Activated CD4-positive, alpha-beta T cell treated with anti-CD3 and anti-CD28 coated beads, Interleukin-2, amount 50 U/mL, for 48 hours (primary cell): ENCODE results near the gene SPACA7.

ENCODE experiments used
- DNase-seq, 2 experiments: peaks; one replicate each; pipeline ENCODE4 v3.0.0-alpha.2; 2020

The SPACA7 gene, protein sequence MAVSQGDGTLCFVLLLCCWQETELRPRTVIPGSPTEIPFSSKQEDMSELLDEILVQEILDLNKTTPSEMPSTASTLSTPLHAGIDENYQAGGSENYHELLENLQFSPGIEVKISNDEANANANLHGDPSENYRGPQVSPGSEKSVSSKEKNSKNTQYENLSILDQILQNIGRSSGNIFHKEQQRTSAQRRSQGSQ

DNA sequence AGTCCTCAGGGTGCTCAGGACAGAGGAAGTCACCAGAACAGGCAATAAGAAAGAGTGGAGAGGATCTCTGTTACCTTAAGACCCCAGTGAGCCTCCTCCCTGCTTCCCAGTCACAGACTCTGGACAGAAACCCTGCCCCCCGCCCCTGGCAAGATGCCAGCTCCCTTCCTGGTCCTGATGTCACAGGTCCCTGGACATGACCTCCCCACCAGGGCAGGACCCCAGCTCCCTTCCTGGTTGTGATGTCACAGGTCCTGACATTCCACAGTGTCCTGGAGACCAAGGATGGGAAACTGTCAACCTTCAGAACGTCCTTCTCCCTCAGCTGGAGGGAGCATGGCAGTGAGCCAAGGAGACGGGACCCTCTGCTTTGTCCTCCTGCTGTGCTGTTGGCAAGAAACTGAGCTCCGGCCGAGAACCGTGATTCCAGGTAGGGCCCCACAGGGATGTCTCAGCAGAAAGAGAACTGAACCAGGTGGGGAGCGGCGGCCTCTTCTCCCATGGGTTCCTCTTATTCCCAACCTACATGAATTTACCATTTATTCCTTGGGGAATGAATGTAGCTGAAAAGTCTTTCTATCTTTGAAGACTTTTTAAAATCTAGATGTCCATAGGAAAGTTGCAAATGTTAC is at the start of gene SPACA7:
SPACA7 (plus strand) TSS at position 306 of the 632 bp plus-strand sequence; CDS start at position 337, 31 bp downstream.
- DNase-seq = no peak

GRCh38 chr13:112326821-112327370 is 49.3 kb upstream of the SPACA7 start:
- DNase-seq = no peak

- no peak for DNase-seq
Observed at GRCh38 chr13:112328936-112329335, 47.2 kb upstream of the SPACA7 start.

GRCh38 chr13:112329376-112329775 is 46.8 kb upstream of the SPACA7 start:
- DNase-seq = no peak

- no peak for DNase-seq
Observed at GRCh38 chr13:112330066-112330465, 46.1 kb upstream of the SPACA7 start.

DNA sequence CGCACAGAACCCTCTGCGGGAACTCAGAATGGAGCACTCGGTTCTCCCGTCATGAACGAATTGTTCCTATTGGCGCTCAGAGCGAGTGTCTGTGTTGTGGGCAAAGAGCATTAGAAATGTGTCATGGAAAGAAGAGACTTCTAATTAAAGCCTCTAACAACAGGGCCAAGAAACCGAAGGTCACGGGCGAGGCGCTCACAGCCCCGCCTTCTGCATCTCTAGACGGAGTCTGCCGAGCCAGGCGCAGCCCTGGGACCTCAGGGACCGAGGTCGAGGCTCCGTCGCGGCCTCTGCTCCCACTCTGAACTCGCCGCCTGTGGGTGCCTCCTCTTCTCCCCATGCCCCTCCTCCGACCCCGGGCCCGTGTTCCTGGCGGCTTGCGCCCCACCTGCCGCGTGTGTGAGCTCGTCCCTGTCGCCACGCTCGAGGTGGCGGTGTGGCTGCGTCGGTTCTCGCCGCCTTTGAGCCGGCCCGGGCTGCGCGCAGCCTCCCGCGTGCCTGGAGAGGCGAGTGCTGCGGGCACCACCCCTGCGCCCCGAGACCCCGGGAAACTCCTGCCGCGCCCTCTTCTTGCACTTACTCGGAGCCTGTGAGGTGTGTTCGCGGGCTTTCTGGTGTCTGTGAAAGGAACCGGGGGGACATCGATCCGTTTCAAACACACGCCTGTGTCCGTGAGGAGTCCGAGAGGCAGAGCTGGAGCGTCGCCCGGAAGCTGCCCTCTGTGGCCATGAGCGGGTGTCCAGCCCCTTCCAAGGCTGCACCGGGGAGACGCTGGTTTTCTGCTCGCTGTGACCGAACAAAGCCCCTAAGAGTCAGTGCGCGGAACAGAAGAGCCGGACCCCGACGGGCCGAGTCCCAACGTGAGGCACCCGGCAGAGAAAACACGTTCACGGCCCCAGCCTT is 45.4 kb upstream of the SPACA7 start:
- DNase-seq = no peak

- no peak for DNase-seq
Observed at GRCh38 chr13:112331675-112332074, 44.5 kb upstream of the SPACA7 start.

GRCh38 chr13:112332727-112333126 is 43.4 kb upstream of the SPACA7 start:
- no peak for DNase-seq

GRCh38 chr13:112333756-112334543 is 42.2 kb upstream of the SPACA7 start:
- DNase-seq = no peak

GRCh38 chr13:112335135-112335534 is 41.0 kb upstream of the SPACA7 start:
- no peak for DNase-seq

DNA sequence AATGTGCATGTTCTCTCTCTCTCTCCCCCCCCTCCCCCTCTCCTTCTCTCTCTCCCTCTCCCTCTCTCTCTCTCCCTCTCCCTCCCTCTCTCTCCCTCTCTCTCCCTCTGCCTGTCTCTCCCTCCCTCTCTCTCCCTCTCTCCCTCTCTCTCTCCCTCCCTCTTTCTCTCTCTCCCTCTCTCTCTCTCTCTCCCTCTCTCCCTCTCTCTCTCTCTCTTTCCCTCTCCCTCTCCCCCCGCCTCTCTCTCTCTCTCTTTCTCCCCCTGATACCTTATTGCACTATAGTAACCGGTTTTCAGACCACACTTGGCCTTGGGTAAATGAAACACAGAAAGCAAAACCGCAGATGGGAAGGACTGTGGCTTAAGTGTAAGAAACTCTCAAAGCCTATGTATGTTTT is 34.7 kb upstream of the SPACA7 start:
- DNase-seq = no peak

DNA sequence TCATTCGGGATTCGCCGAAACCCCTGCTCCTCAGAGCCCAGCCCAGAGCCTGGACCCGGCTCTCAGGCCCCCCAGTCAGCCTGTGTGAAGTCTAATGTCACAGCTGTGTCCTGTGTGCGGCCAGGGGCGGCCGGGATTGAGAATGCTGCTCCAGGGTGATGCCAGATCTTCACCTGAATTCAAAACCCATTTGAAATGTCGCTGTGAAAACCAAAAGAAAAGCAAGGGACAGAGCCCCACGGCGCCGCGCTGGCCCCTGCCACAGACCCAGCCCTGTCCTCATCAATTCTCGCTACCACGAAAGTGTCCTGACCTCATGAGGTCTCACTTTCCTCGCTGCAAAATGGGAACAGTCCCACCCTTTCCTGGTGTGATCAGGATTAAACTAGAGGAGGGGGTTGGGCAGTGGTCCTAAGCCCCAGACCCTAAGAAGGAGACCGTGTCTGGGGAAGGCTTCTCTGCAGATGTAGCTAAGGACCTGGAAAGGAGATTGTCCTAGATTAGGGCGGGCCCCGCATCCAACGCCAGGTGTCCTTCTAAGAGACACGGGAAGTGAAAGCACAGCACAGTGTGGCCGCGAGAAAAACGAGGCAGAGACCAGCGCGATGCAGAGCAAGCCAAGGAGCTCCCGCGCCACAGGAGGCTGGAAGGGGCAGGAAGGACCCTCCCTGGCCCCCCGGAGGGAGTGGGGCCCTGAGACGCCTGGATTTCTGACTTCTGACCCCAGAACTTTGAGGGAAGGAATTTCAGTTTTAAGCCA is 34.0 kb upstream of the SPACA7 start:
- no peak for DNase-seq

DNA sequence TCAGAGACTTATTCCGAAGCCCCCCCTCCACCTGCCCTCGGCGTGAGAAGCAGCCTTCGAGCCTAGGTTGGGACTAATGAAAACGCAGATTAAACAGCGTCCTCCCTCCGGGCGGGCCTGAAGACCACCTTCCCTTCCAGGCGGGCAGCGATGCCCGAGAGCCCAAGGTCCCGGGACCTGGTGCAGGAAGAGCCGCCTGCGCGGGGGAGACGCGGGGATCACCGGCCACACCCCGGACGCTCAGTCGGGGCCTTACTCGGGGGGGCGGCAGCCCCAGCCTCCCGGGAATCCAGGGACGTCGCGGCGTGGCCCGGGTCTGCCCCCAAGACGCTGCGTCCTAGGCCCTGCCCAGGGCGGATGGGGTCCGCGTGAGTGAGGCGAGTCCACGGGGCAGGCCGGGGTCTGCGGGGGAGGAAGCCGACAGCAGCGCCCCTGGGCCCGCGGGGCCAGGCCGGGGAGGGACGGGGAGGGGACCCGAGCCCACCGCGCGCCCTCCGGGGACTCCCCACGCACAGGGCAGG is 33.3 kb upstream of the SPACA7 start:
- no peak for DNase-seq

DNA sequence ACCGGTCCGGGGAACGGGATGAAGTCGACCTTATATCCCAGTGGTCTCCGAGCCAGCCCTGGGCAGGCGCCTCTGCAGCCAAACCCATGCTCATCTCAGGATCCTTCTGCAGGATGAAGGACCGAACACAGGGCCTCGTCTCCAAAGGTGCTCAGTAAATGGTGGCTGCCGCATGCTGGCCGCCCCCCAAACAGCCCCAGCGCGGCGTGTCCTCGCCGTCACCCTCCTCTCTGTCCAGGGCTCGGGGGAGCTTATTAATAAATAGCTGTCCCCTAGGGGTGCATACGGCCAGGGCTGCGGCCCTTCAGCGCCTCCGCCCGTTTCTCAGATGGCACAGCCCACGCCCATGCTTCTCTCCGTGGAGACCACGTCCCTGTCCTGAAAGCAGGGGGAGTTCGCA is 32.6 kb upstream of the SPACA7 start:
- DNase-seq = no peak

DNA sequence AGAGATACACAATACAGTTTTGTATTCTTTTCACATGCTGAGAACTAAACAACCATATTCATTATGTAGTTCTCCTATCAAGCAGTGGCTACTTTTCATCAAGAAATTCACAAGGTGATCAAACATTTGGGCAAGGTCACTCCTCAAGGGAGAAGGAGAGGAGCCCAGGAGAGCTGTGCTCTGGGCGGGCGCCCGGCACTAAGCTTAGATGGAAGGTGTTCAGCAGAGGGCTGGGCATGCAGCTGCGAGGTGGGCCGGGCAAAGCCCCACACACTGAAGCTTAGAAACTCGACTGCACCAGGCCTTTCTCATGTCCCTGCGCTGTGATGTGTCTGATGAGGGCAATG is 30.4 kb upstream of the SPACA7 start:
- no peak for DNase-seq

GRCh38 chr13:112346173-112346898 is 29.8 kb upstream of the SPACA7 start:
- DNase-seq = no peak

DNA sequence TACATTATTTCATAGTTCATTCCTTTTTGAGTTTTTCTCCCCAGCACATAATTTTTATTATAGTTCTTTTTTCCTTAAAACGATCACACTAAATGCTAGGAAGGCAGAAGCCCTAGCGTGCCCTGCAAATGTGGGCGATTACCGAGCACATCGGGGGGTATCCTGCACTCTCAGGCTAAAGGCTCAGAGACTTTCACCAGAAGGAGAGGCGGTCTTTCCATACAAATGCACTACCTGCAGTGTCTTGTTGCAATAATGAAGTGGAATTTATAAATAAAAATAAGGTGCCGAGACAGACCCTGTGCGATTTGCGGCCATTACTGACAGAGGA is 29.3 kb upstream of the SPACA7 start:
- no peak for DNase-seq

DNA sequence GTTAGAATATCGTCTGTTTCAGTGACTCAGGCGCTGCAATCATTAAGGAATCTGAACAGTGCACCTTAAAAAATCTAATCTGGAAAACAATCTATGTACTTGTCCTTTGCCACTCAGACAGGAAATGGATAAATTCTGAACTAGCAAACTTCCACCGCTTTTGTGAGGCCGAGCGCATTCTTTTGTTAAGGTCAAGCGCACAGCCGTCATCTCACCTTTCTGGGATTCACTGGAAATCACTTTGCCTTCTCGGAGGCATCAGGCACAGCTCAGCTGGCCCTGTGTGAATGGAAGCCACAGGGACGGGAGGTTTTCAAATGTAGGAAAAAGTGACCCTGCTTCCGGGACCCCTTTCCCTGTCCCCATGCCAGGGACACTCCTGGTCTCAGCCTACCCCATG is 28.2 kb upstream of the SPACA7 start:
- no peak for DNase-seq

DNA sequence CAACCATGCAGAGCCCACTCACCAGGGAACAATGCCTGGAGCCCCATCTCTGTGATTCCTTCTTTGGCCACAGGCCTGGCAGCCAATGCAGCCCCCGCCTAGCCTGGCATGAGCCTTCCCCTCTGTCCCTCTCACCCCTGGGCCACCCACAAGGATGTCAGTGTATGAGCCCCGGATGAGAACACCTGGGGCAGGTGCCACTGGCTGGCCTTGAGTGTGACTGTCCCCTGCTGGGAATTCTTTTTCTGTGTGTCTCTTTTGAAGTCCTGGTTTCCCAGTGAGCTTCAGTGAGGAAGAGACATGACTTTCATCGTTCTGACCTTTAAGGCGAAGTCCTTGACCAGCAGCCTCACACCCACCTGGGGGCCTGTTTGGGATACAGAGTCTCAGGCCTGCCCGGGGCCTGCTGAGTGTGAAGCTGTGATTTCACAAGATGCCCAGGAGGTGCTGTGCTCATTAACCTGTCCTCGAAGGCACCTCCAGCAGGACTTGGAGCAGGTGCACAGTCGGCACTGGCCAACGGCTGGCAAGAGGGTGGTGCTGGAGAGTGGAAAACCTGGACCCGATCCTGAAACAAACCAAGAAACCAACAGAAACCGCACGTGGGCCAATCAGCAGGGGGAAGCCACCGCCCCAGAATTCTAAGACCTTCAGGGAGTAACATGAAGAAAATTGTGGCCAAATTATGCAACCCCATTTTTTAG is 27.4 kb upstream of the SPACA7 start:
- DNase-seq = no peak

- DNase-seq = no peak
Observed at GRCh38 chr13:112349681-112350080, 26.5 kb upstream of the SPACA7 start.

DNA sequence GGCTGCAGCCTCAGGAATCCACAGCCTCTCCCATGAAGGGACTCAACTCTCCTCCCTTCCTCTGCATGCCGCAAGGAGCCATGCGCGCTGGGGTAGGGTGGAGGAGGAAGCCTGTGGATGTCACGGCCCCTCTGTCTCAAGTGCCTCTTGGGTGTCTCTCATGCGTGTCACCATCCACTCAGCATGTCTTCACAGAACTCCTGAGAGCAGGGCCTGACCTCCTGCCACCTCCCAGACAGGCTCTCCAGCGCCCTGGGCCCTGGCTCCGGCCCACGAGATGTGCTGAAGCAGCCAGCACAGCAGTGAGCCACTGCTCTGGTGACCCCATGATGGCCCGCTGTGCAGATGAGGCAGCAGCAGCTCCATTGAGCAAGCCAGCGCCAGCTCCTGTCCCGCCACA is 25.9 kb upstream of the SPACA7 start:
- DNase-seq = no peak
